BLaER1 treated with 17β-estradiol and CSF1 and Interleukin-3, amounts not matched to agents 10 nM and 100 nM (cell line): ENCODE measurements around the gene TMEM253.

Source experiments
- H3K27ac ChIP-seq, 11 experiments: shearing (Covaris generic); formaldehyde crosslinking; 2 replicates each; pipeline ENCODE4 v1.8.1; 2022
- H3K27me3 ChIP-seq, 11 experiments: shearing (Covaris generic); formaldehyde crosslinking; 2 replicates each; pipeline ENCODE4 v1.8.1; 2022
- H3K36me3 ChIP-seq, 11 experiments: shearing (Covaris generic); formaldehyde crosslinking; 2 replicates each; pipeline ENCODE4 v1.8.1; 2022
- H3K4me1 ChIP-seq, 10 experiments: shearing (Covaris generic); formaldehyde crosslinking; 2 replicates each; pipeline ENCODE4 v1.8.1; 2022
- H3K4me2 ChIP-seq, 11 experiments: shearing (Covaris generic); formaldehyde crosslinking; 2 replicates each; pipeline ENCODE4 v1.8.1; 2022
- H3K4me3 ChIP-seq, 10 experiments: shearing (Covaris generic); formaldehyde crosslinking; 2 replicates each; pipeline ENCODE4 v1.8.1; 2022
- H3K9ac ChIP-seq, 11 experiments: shearing (Covaris generic); formaldehyde crosslinking; 2 replicates each; pipeline ENCODE4 v1.8.1; 2022
- H3K9me3 ChIP-seq, 11 experiments: shearing (Covaris generic); formaldehyde crosslinking; replicated peaks in 1 of 11; 2 replicates each; pipeline ENCODE4 v1.8.1; 2022
- H4K20me1 ChIP-seq, 11 experiments: shearing (Covaris generic); formaldehyde crosslinking; 2 replicates each; pipeline ENCODE4 v1.8.1; 2022
- Cebpa-rat ChIP-seq, 11 experiments: shearing (Covaris generic); IDR thresholded peaks; 2 replicates each; pipeline ENCODE4 v1.8.1; 2022

Gene TMEM253

GRCh38 chr14:21100931-21101330, at the start of gene TMEM253:
Gene TMEM253, plus strand, starts transcription at chr14:21101066. Its CDS starts 278 bp downstream, at chr14:21101344.
- Histone ChIP-seq H3K4me2 (peak within 1 kb of the TSS; percentile 85 to 98 (median 89)), H3K4me3 (peak within 1 kb of the TSS in 2 of 10 experiments; percentile 70 to 75; a peak in 1 of 20 replicates)
- no peak for TF ChIP-seq Cebpa-rat (IDR thresholded peaks at IDR 0.05)

GRCh38 chr14:21053184-21054122, 47.4 kb upstream of the TMEM253 start:
- Histone ChIP-seq H3K4me3 (no peak overlapping the region), H3K9me3 (no peaks in the 10 kb centered on the region), H4K20me1 (no peaks in the 10 kb centered on the region; a peak in 1 of 22 replicates), H3K27ac (no peak overlapping the region), H3K36me3 (no peaks in the 10 kb centered on the region), H3K27me3 (no peaks in the 10 kb centered on the region), H3K4me2 (no peak overlapping the region), H3K4me1 (0 out of 20 replicates have a peak, but pooled peaks cover 0 to 4% (median 0%) of the 10 kb centered on the region in 10 experiments), H3K9ac (no peak overlapping the region)
- TF ChIP-seq Cebpa-rat (IDR thresholded peaks at IDR 0.05) = no peak

More at GRCh38 chr14:21100931-21101330, at the start of gene TMEM253:
- Histone ChIP-seq H3K36me3 (no peaks in the 10 kb centered on the region), H3K9me3 (no peaks in the 10 kb centered on the region), H4K20me1 (peaks cover 0 to 15% (median 0%) of the 10 kb centered on the region in 11 experiments; a peak in 4 of 22 replicates), H3K27me3 (no peaks in the 10 kb centered on the region), H3K9ac (peak within 1 kb of the TSS in 5 of 11 experiments; percentile 73 to 82 (median 81); a peak in 7 of 22 replicates), H3K27ac (no peak within 1 kb of the TSS), H3K4me1 (peaks cover 60 to 76% (median 67%) of the 10 kb centered on the region in 10 experiments)

- Histone ChIP-seq H3K9me3 (no peaks in the 10 kb centered on the region), H3K27ac (no peak overlapping the region), H3K27me3 (no peaks in the 10 kb centered on the region), H3K9ac (no peak overlapping the region), H4K20me1 (no peaks in the 10 kb centered on the region; a peak in 1 of 22 replicates), H3K4me2 (no peak overlapping the region), H3K4me1 (0 out of 20 replicates have a peak, but pooled peaks cover 0 to 4% (median 0%) of the 10 kb centered on the region in 10 experiments), H3K4me3 (no peak overlapping the region), H3K36me3 (no peaks in the 10 kb centered on the region)
- no peak for TF ChIP-seq Cebpa-rat (IDR thresholded peaks at IDR 0.05)
Observed at GRCh38 chr14:21054123-21054767, 46.6 kb upstream of the TMEM253 start.

- no peak overlapping the region for H3K4me2 ChIP-seq
- no peak for TF ChIP-seq Cebpa-rat (IDR thresholded peaks at IDR 0.05)
- H3K27me3 ChIP-seq = no peaks in the 10 kb centered on the region
- H4K20me1 ChIP-seq = no peaks in the 10 kb centered on the region; a peak in 1 of 22 replicates
- H3K36me3 ChIP-seq = no peaks in the 10 kb centered on the region
- no peak overlapping the region for H3K27ac ChIP-seq
- H3K4me3 ChIP-seq = no peak overlapping the region
- no peak overlapping the region for H3K9ac ChIP-seq
- 0 out of 20 replicates have a peak, but pooled peaks cover 0 to 4% (median 0%) of the 10 kb centered on the region in 10 experiments for H3K4me1 ChIP-seq
- H3K9me3 ChIP-seq = no peaks in the 10 kb centered on the region
Observed at GRCh38 chr14:21054768-21055145, 46.1 kb upstream of the TMEM253 start.

GRCh38 chr14:21055432-21056117, 45.3 kb upstream of the TMEM253 start:
- H3K27me3 ChIP-seq = no peaks in the 10 kb centered on the region
- no peaks in the 10 kb centered on the region for H3K9me3 ChIP-seq
- peaks cover 0 to 10% (median 0%) of the 10 kb centered on the region in 10 experiments; a peak in 1 of 20 replicates for H3K4me1 ChIP-seq
- no peak overlapping the region for H3K4me2 ChIP-seq
- H3K36me3 ChIP-seq = no peaks in the 10 kb centered on the region
- no peak overlapping the region for H3K4me3 ChIP-seq
- H3K9ac ChIP-seq = no peak overlapping the region
- H3K27ac ChIP-seq = no peak overlapping the region
- no peak for TF ChIP-seq Cebpa-rat (IDR thresholded peaks at IDR 0.05)
- H4K20me1 ChIP-seq = no peaks in the 10 kb centered on the region; a peak in 1 of 22 replicates

- Histone ChIP-seq H3K9ac (no peak overlapping the region), H3K4me1 (peaks cover 0 to 10% (median 0%) of the 10 kb centered on the region in 10 experiments; a peak in 1 of 20 replicates), H3K4me2 (peak overlapping the region in 1 of 11 experiments; percentile 10; a peak in 1 of 22 replicates), H3K9me3 (no peaks in the 10 kb centered on the region), H4K20me1 (no peaks in the 10 kb centered on the region; a peak in 1 of 22 replicates), H3K4me3 (no peak overlapping the region), H3K27me3 (no peaks in the 10 kb centered on the region), H3K27ac (no peak overlapping the region), H3K36me3 (no peaks in the 10 kb centered on the region)
- TF ChIP-seq Cebpa-rat (IDR thresholded peaks at IDR 0.05) = no peak
Observed at GRCh38 chr14:21056520-21057163, 44.2 kb upstream of the TMEM253 start.

GRCh38 chr14:21057803-21058675, 42.8 kb upstream of the TMEM253 start, which contains the start of gene RNASE8:
Gene RNASE8, plus strand, starts transcription at chr14:21057822. Its CDS starts 71 bp downstream, at chr14:21057893.
- Histone ChIP-seq H3K4me3 (no peak within 1 kb of the TSS), H3K27ac (no peak within 1 kb of the TSS), H4K20me1 (no peaks in the 10 kb centered on the region; a peak in 1 of 22 replicates), H3K27me3 (no peaks in the 10 kb centered on the region), H3K36me3 (no peaks in the 10 kb centered on the region), H3K4me1 (peaks cover 0 to 14% (median 9%) of the 10 kb centered on the region in 10 experiments; a peak in 17 of 20 replicates), H3K9ac (no peak within 1 kb of the TSS), H3K4me2 (peak within 1 kb of the TSS in 1 of 11 experiments; percentile 10; a peak in 1 of 22 replicates), H3K9me3 (no peaks in the 10 kb centered on the region)
- TF ChIP-seq Cebpa-rat (IDR thresholded peaks at IDR 0.05) = no peak
